Neural progenitor cell (in vitro differentiated cells): ENCODE measurements around the gene TEX35. TPM values are rescaled to one million over a fixed set of nuclear protein-coding genes. Genes with fewer than 3 reads are reported as not detected.
A peak's percentile ranks its signal among the peaks of the same experiment; 100 is the strongest.

Source experiments
- DNase-seq: peaks from one replicate; pipeline ENCODE4 v3.0.0-alpha.2; 2016; ENCODE audit warnings: low spot score
- H2AFZ ChIP-seq: fragments of 200-600 bp; sonication (generic); replicated peaks from 2 replicates; pipeline ENCODE4 v1.6.1; 2016; ENCODE audit warnings: antibody characterized with exemption
- H3F3A ChIP-seq: fragments of 200-600 bp; sonication (generic); 2 replicates; pipeline ENCODE4 v1.6.1; 2016; ENCODE audit warnings: antibody characterized with exemption, low read depth
- H3K27ac ChIP-seq: fragments of 200-600 bp; sonication (generic); 2 replicates; pipeline ENCODE4 v1.5.1; 2016; ENCODE audit warnings: mild to moderate bottlenecking
- H3K27me3 ChIP-seq: fragments of 200-600 bp; sonication (generic); 2 replicates; pipeline ENCODE4 v1.6.1; 2016; ENCODE audit warnings: mild to moderate bottlenecking, moderate library complexity
- H3K36me3 ChIP-seq: fragments of 200-600 bp; sonication (generic); 2 replicates; pipeline ENCODE4 v1.5.1; 2016
- H3K4me1 ChIP-seq: fragments of 200-600 bp; sonication (generic); 2 replicates; pipeline ENCODE4 v1.6.1; 2016; ENCODE audit warnings: mixed run types
- H3K4me2 ChIP-seq: fragments of 200-600 bp; sonication (generic); 2 replicates; pipeline ENCODE4 v1.6.1; 2016
- H3K4me3 ChIP-seq: fragments of 200-600 bp; sonication (generic); 2 replicates; pipeline ENCODE4 v1.5.1; 2016
- H3K79me2 ChIP-seq: fragments of 200-600 bp; sonication (generic); 2 replicates; pipeline ENCODE4 v1.6.1; 2016; ENCODE audit warnings: low read depth
- H3K9ac ChIP-seq: fragments of 200-600 bp; sonication (generic); 2 replicates; pipeline ENCODE4 v1.6.1; 2016
- H3K9me3 ChIP-seq: fragments of 200-600 bp; sonication (generic); 2 replicates; pipeline ENCODE4 v1.5.1; 2016; ENCODE audit warnings: low read depth
- H4K20me1 ChIP-seq: fragments of 200-600 bp; sonication (generic); 2 replicates; pipeline ENCODE4 v1.6.1; 2016; ENCODE audit warnings: low read depth
- H3K27ac Mint-ChIP-seq: 3 replicates; pipeline ENCODE4 v1.8.0; 2021; ENCODE audit warnings: mixed read lengths
- H3K27me3 Mint-ChIP-seq: 2 replicates; pipeline ENCODE4 v1.8.0; 2022; ENCODE audit warnings: low read depth, mild to moderate bottlenecking, inconsistent platforms, moderate library complexity, mixed read lengths; ENCODE audit not compliant: insufficient read depth
- H3K36me3 Mint-ChIP-seq: 3 replicates; pipeline ENCODE4 v1.8.0; 2021; ENCODE audit warnings: mixed read lengths
- H3K4me1 Mint-ChIP-seq: 3 replicates; pipeline ENCODE4 v1.8.0; 2021; ENCODE audit warnings: mixed read lengths
- H3K4me3 Mint-ChIP-seq: 3 replicates; pipeline ENCODE4 v1.8.0; 2021; ENCODE audit warnings: mild to moderate bottlenecking, moderate library complexity, mixed read lengths
- H3K9me3 Mint-ChIP-seq: 3 replicates; pipeline ENCODE4 v1.8.0; 2020; ENCODE audit warnings: mixed read lengths
- EZH2 ChIP-seq: fragments of 200-600 bp; sonication (generic); IDR thresholded peaks from 2 replicates; pipeline ENCODE4 v1.6.1; 2017; ENCODE audit warnings: antibody characterized with exemption, mild to moderate bottlenecking, moderate library complexity
- EZH2phosphoT487 ChIP-seq: fragments of 200-600 bp; sonication (generic); IDR thresholded peaks from 2 replicates; pipeline ENCODE4 v1.6.1; 2017; ENCODE audit warnings: antibody characterized with exemption
- total RNA-seq: library from RNA; depleted of rRNA; stranded (reverse); fragments of >200 nt; gene quantifications from 2 replicates; pipeline ENCODE4 v1.2.3, GENCODE V29; 2015; ENCODE audit warnings: low replicate concordance
- TF ChIP-seq, protein P1 (sequence below): fragments of 200-600 bp; sonication (generic); IDR thresholded peaks from 2 replicates; pipeline ENCODE4 v1.5.1; 2017; ENCODE audit warnings: antibody characterized with exemption, mild to moderate bottlenecking

TEX35 gene
- total RNA-seq, 1 donor from 2014 or later: not detected

DNA sequence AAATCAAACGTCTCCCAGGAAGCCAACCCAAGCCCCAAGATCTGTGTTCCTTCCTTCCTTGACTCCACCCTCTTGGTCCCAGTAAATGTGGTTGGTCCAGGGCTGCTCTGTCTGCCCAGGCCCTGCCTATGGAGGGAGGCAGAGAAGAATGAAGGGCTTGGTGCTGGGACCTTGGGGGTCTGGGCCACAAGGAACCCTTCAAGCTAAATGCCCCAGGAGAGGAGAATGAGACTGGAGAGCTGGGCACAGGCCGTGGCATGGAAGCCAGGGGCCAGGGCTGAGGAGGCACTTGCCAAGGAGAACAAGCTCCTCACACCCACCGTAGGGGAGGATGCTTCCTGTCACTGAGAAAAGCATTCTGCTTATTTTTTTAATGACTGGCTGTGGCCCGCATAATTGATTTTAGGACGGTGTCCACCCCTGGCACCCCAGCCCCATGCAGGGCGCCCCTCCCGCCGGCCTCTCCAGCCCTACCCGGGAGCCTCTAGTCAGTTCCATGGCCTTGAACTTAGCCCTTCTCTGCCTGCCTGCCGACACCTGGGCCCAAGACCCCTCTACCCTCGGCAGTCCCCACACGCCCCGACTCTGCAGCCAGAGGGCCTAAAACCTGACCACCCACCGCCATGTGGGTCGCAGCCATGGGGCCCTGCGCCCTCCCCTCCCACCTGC, 17.0 kb upstream of the TEX35 start:
- no peaks in the 10 kb centered on the region for H3K27me3 ChIP-seq
- no peak overlapping the region for H3K9ac ChIP-seq
- Mint-ChIP-seq H3K4me1 (peaks cover 9% of the 10 kb centered on the region), H3K4me3 (no peak overlapping the region), H3K27me3 (peaks cover 5% of the 10 kb centered on the region), H3K27ac (no peak overlapping the region), H3K36me3 (no peaks in the 10 kb centered on the region), H3K9me3 (no peaks in the 10 kb centered on the region)
- no peak overlapping the region for H3K27ac ChIP-seq
- no peak overlapping the region for H2AFZ ChIP-seq
- H3K4me3 ChIP-seq: no peak overlapping the region
- H3K36me3 ChIP-seq: no peaks in the 10 kb centered on the region
- no peak overlapping the region for H3K4me2 ChIP-seq
- H3F3A ChIP-seq: no peaks in the 10 kb centered on the region
- no peak for DNase-seq
- H3K9me3 ChIP-seq: no peaks in the 10 kb centered on the region
- no peak for TF ChIP-seq EZH2phosphoT487
- no peak for TF ChIP-seq EZH2
- TF ChIP-seq, protein P1, sequence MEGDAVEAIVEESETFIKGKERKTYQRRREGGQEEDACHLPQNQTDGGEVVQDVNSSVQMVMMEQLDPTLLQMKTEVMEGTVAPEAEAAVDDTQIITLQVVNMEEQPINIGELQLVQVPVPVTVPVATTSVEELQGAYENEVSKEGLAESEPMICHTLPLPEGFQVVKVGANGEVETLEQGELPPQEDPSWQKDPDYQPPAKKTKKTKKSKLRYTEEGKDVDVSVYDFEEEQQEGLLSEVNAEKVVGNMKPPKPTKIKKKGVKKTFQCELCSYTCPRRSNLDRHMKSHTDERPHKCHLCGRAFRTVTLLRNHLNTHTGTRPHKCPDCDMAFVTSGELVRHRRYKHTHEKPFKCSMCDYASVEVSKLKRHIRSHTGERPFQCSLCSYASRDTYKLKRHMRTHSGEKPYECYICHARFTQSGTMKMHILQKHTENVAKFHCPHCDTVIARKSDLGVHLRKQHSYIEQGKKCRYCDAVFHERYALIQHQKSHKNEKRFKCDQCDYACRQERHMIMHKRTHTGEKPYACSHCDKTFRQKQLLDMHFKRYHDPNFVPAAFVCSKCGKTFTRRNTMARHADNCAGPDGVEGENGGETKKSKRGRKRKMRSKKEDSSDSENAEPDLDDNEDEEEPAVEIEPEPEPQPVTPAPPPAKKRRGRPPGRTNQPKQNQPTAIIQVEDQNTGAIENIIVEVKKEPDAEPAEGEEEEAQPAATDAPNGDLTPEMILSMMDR: no peak
- H3K79me2 ChIP-seq: no peaks in the 10 kb centered on the region
- no peaks in the 10 kb centered on the region for H3K4me1 ChIP-seq
- H4K20me1 ChIP-seq: no peaks in the 10 kb centered on the region

DNA sequence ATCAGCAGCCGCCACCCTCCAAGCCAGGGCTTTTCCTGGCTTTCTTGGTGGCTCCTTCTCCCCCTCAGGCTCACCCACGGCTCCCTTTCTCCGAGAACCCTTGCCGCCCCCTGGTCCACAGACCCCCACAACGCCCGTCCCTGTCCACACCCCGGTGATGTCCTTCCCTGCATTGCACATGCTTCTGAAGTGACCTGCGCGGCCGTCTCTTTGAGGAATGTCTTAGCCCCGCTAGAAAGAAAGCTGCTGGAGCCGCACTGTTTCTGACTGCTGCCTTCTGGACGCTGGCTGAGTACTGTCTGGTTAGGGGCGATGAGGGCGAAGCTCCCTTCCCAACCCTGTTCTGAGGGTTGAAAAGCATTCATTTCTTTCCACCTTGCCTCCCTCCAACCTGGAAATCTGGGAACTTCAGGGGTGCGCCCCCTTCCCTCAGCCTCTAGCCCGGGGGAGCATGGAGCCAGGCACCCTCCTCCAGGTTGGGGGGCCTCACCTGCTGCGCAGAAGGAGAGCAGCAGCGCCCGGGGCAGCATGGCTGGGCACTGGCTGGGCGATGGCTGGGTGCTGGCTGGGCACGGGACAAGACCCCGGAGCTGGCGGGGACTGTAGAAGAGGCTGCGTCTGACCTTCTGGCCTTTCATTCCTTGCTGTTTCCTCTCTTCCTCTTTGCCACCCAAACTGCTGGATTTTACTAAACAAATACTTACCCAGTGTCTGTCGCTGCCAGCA, 16.3 kb upstream of the TEX35 start, which contains the start of gene CLEC20A:
CLEC20A (minus strand) TSS at position 555 of the 726 bp plus-strand sequence; CDS start at position 530, 25 bp downstream.
- TF ChIP-seq EZH2 (no peak), EZH2phosphoT487 (no peak)
- TF ChIP-seq, protein P1: no peak
- Mint-ChIP-seq H3K36me3 (no peaks in the 10 kb centered on the region), H3K4me1 (peaks cover 9% of the 10 kb centered on the region), H3K27me3 (peaks cover 5% of the 10 kb centered on the region), H3K4me3 (no peak within 1 kb of the TSS), H3K9me3 (no peaks in the 10 kb centered on the region), H3K27ac (peak within 1 kb of the TSS; percentile 68)
- Histone ChIP-seq H3K4me1 (no peaks in the 10 kb centered on the region), H2AFZ (no peak within 1 kb of the TSS), H3K27me3 (no peaks in the 10 kb centered on the region), H3F3A (peaks cover 3% of the 10 kb centered on the region), H3K27ac (no peak within 1 kb of the TSS), H3K4me2 (no peak within 1 kb of the TSS), H3K9me3 (no peaks in the 10 kb centered on the region), H3K9ac (no peak within 1 kb of the TSS), H3K79me2 (no peaks in the 10 kb centered on the region), H3K4me3 (no peak within 1 kb of the TSS), H3K36me3 (no peaks in the 10 kb centered on the region), H4K20me1 (no peaks in the 10 kb centered on the region)
- no peak for DNase-seq

GRCh38 chr1:178497903-178498478, 14.9 kb upstream of the TEX35 start:
- Mint-ChIP-seq H3K36me3 (no peaks in the 10 kb centered on the region), H3K27ac (no peak overlapping the region), H3K9me3 (no peaks in the 10 kb centered on the region), H3K4me3 (no peak overlapping the region), H3K4me1 (peaks cover 9% of the 10 kb centered on the region), H3K27me3 (peaks cover 5% of the 10 kb centered on the region)
- Histone ChIP-seq H3K4me1 (no peaks in the 10 kb centered on the region), H4K20me1 (no peaks in the 10 kb centered on the region), H3K9me3 (no peaks in the 10 kb centered on the region), H3K9ac (no peak overlapping the region), H3K27ac (no peak overlapping the region), H3K79me2 (no peaks in the 10 kb centered on the region), H3F3A (peaks cover 3% of the 10 kb centered on the region), H3K27me3 (no peaks in the 10 kb centered on the region), H3K4me3 (no peak overlapping the region), H2AFZ (no peak overlapping the region), H3K4me2 (no peak overlapping the region), H3K36me3 (no peaks in the 10 kb centered on the region)
- TF ChIP-seq, protein P1: no peak
- TF ChIP-seq EZH2: no peak
- TF ChIP-seq EZH2phosphoT487: no peak
- no peak for DNase-seq
